GM19397 (cell line): ENCODE results near the gene TRAPPC2B.
"Not testable (repeated sequence)": the region's sequence is repeated elsewhere in the genome, so short reads cannot be mapped to it uniquely, and the experiment has no call there.

Source experiments
- ATAC-seq: cut with Tn5 transposase; IDR thresholded peaks from one replicate; pipeline ENCODE4 v1.9.1; 2021; ENCODE audit warnings: mild to moderate bottlenecking, moderate library complexity; ENCODE audit not compliant: unreplicated experiment

TRAPPC2B gene

GRCh38 chr19:57374179-57374578 is 10.8 kb downstream of the TRAPPC2B start:
- no peak for ATAC-seq

GRCh38 chr19:57374647-57375046 is 11.3 kb downstream of the TRAPPC2B start:
- not testable (repeated sequence) for ATAC-seq

GRCh38 chr19:57376151-57376550 is 12.8 kb downstream of the TRAPPC2B start:
- no peak for ATAC-seq

DNA sequence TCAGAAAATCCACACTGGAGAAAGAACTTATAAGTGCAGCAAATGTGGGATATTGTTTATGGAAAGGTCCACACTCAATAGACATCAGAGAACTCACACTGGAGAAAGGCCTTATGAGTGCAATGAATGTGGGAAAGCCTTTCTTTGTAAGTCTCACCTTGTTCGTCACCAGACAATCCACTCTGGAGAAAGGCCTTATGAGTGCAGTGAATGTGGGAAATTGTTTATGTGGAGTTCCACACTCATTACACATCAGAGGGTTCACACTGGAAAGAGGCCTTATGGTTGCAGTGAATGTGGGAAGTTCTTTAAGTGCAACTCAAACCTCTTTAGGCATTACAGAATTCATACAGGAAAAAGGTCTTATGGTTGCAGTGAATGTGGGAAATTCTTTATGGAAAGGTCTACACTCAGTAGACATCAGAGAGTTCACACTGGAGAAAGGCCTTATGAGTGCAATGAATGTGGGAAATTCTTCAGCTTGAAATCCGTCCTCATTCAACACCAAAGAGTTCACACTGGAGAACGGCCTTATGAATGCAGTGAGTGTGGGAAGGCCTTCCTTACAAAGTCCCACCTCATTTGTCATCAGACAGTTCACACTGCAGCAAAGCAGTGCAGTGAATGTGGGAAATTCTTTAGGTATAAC is 14.3 kb downstream of the TRAPPC2B start:
- ATAC-seq: no peak

DNA sequence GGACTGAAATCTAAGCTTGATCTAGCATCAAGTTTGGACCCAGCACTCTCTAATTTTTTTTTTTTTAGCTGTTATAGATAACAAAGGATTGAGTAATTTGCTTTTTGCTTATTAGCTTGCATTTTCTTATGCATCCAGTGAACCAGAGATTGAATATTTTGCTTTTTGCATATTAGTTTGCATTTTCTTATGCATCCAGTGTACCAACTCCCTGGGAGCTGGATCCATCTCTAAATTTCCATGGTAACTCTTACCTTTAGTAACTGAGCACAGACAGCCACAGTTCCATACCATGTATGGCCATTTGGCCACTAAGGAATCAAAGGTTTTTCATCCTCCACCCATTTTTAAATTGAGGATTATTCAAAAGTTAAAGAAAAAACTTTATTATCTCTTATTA is 17.6 kb downstream of the TRAPPC2B start:
- no peak for ATAC-seq

GRCh38 chr19:57382806-57383488 is 19.6 kb downstream of the TRAPPC2B start:
- no peak for ATAC-seq

- ATAC-seq: no peak
These were observed 25.9 kb downstream of the TRAPPC2B start for GRCh38 chr19:57389194-57389729.

GRCh38 chr19:57389730-57390598 is 26.6 kb downstream of the TRAPPC2B start, which contains the start of gene ZNF548:
ZNF548 (plus strand) TSS chr19:57389854; CDS start chr19:57390100, 246 bp downstream.
- peak; percentile 99 for ATAC-seq

GRCh38 chr19:57395710-57396109 is 32.4 kb downstream of the TRAPPC2B start:
- no peak for ATAC-seq

DNA sequence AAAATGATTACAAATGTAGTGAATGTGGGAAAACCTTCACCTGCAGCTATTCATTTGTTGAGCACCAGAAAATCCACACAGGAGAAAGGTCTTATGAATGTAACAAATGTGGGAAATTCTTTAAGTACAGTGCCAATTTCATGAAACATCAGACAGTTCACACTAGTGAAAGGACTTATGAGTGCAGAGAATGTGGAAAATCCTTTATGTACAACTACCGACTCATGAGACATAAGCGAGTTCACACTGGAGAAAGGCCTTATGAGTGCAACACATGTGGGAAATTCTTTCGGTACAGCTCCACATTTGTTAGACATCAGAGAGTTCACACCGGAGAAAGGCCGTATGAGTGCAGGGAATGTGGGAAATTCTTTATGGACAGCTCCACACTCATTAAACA is 35.5 kb downstream of the TRAPPC2B start:
- no peak for ATAC-seq

DNA sequence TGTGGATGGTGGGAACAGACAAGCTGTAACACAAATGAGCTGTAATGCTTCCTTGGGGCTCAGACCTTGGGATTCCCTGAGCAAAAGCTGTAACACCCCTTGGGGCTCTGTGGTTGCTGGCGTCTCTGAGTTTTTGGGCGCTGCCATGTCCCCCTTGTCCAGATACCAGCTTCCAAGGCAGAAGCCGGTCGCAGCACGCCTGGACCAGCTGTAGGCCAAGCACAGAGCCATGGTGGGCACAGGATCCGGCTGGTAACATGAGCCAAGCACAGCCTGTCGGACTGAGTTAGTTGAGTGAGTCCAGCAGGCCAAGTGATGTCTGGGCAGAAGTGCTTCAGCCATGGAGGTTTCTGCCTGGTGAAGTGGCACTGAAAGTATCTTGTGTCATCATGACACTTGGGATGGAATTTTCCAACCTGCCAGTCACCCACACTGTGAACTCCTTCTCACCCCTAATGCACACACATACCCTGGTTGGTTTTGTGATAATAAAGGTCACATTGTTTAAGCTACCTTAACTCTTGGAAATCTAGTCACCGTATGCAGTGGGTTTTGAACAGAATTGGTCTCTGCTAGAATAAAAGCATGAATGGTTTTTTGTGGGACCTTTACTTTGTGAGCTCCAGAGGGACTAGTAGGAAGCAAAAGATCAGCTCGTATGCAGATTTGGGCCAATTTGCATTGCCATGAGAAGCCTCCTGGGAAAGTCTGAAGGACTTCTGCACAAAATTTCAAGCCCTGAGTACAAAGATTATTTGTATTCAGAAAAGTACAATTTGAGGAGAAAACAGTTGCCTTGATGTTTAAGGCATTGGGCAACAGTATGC is 40.6 kb downstream of the TRAPPC2B start:
- ATAC-seq: no peak

DNA sequence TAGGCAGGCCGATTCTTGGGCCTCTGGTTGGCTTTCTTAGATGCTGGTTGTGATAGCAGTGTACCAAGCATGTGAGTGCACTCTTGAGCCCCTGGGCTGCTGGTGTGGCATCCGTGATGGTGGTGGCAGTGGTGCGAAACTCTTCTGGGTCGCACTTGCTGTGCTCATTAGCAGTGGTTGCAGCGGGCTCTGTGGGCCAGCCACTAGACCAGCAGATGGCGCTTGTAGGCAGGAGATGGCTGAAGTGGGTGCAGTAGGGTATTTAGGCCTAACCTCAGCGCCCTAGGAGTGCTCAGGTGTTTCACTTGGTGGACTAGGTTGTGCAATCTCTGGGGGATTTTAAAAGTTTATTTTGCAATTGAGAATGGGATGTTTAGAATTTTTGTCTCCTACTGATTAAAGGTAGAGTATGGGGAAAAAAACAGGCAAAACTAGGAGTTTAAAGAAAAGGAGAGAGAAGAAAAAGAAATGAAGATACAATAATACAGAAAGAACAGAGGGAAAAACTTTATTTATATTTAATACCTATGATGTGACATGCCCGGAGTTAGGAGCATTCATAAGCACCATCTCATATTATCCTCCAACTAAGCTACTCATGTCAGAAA is 43.3 kb downstream of the TRAPPC2B start:
- no peak for ATAC-seq

DNA sequence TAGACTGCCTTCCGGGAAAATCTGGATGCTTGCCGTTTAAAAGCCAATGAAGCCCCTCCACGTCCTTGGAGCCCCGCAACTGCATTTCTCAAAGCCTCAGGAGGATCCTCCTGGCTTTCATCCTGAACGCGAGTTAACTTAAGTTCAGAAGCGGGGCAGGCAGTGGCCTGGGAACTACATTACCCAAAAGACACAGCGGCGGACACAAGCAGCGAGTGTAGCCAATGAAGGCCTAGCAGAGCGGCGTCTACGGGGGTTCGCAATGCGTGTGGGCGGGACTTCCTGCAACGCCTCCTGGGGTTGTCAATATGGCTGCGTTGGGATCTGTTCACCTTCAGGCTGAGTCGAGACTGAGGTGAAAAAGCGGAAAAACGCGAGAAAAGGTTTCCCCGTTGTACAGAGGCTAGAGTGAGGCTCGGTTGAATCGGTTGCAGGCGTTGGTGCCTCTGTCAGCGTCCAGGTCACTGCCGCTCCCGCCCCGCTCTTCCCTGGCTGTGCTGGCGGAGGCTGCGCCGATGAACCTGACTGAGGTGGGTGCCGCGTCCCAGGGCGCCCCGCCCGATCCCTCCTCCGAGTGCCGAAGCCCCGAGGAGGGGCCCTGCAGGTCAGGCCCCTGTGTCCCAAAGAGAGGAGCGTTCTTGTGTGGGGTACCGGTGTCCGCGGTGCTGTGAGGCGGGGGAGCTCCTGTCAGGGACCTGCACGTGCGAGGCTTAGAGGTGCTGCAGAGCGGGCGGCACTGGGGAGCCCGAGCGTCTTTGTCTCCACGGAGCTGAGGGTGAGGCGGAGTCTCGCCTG is 47.7 kb downstream of the TRAPPC2B start, which contains the start of gene ZNF17:
Gene ZNF17, plus strand, starts transcription at position 285 of the 795 bp plus-strand sequence. CDS start 2,455 bp downstream, outside the sequence.
- peak; percentile 100 for ATAC-seq
